CD4-positive, alpha-beta T cell treated with Interleukin-12 subunit alpha and Interleukin-12 subunit beta, for 1 hour (primary cell): ENCODE results near the gene NT5M.

Experiments
- DNase-seq: peaks from one replicate; pipeline ENCODE4 v3.0.0-alpha.2; 2020

Gene NT5M

GRCh38 chr17:17356149-17356930 is 53.2 kb downstream of the NT5M start:
- peak; percentile 75 for DNase-seq

GRCh38 chr17:17356931-17357270 is 53.7 kb downstream of the NT5M start:
- no peak for DNase-seq

DNA sequence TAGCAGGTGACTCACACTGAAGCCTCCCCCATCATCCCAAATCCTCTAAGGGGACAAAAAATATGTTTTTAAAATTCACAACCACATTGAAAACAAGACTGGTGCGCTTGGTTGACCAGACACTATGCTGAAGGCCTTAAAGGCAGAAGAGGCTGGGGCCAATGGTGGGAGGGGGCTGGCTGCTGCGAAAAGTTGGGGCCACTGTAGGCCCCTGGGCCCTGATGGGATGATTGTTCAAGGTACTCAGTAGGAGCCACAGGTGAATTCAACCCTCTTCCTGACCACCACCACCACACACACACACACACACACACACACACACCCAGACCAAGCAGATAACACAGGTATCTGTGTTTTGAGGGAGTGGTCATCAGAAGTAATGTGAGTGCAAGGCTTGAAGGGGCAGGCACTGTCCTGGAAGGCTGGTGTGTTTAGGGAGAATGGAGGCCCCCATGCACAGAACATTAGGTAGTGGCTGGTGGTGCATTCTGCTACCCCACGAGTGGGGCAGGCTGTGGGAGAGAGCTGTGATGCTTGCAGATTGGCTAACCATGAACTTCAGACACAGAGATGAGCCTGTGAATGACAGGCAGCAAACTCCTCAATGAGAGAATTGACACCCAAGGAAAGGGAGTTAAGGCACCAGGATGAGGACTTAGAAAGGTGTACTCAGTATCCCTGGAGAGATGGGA is 55.0 kb downstream of the NT5M start:
- DNase-seq: no peak

DNA sequence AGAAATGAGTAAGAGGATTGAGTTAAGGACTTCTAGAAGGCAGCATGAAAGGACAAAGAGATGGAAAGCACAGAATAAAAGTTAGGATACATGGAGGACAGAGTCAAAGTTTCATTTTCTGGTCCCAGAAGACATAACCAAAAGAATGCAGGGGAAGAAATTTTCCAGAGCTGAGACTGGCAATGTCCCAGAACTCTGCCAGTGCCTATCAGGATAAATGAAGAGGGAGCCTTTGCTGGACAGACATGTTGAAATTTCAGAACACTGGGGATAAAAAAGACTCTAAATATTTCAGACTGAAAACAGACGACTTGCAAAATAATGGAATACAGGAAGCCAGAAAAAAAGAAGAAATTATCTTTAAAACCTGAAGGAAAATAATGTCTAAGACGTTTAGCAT is 55.7 kb downstream of the NT5M start:
- DNase-seq: no peak

GRCh38 chr17:17359271-17359670 is 56.1 kb downstream of the NT5M start:
- DNase-seq: no peak

GRCh38 chr17:17360087-17360730 is 57.0 kb downstream of the NT5M start:
- DNase-seq: no peak

GRCh38 chr17:17361543-17361866 is 58.3 kb downstream of the NT5M start:
- DNase-seq: no peak

GRCh38 chr17:17361867-17362539 is 58.8 kb downstream of the NT5M start:
- DNase-seq: no peak

DNA sequence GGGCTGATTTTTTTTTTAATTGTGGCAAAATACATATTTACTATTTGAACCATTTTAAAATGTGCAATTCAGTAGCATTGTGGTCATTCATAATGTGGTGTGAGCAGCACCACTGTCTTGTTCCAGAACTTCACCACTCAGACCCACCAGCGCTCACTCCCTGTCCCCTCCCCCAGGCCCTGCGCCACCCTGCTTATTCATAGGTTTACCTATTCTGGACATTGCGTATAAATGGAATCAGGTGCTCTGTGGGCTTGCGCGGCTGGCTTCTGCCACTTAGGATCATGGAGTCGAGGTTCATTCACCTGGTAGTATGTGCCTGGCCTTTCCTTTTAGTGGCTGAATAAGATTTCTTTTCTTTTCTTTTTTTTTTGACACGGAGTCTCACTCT is 59.4 kb downstream of the NT5M start:
- no peak for DNase-seq

DNA sequence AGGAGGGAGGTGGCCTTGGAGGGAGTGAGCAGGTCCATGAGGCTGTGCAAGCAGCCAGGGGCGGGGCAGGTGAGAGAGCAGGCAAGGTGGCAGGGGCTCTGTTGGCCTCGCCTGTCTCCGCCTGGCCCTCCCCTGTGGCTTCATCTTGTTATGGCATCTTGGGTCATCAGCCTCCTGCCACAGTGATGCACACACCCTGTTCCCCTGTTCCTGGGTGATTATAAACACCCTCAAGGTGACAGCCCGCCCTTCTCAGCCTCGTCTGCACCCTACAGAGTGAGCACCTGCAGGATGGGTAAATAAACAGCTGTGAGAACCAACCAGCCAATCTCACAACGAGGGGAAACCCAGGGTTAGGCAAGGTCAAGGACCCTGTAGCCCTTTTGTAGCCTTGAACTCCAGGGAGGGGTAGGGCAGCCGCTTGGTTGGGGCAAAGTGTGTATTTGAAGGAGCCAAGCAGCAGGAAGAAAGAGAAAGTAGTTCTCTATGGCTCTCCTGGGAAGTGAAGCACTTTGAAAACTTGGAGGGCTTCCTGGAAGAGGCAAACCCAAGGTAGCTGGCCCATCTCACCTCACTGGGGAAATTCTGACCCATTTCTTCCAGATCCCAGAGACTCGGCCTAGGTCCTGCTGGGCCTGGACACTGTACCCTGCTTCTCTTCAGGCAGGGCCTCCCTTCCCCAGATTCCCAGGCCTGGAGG is 60.6 kb downstream of the NT5M start:
- DNase-seq: peak; percentile 49

- no peak for DNase-seq
Measured at GRCh38 chr17:17364338-17364667, 61.1 kb downstream of the NT5M start.

- no peak for DNase-seq
Measured at GRCh38 chr17:17365476-17366110, 62.4 kb downstream of the NT5M start.

- no peak for DNase-seq
Measured at GRCh38 chr17:17366235-17366634, 63.1 kb downstream of the NT5M start.

DNA sequence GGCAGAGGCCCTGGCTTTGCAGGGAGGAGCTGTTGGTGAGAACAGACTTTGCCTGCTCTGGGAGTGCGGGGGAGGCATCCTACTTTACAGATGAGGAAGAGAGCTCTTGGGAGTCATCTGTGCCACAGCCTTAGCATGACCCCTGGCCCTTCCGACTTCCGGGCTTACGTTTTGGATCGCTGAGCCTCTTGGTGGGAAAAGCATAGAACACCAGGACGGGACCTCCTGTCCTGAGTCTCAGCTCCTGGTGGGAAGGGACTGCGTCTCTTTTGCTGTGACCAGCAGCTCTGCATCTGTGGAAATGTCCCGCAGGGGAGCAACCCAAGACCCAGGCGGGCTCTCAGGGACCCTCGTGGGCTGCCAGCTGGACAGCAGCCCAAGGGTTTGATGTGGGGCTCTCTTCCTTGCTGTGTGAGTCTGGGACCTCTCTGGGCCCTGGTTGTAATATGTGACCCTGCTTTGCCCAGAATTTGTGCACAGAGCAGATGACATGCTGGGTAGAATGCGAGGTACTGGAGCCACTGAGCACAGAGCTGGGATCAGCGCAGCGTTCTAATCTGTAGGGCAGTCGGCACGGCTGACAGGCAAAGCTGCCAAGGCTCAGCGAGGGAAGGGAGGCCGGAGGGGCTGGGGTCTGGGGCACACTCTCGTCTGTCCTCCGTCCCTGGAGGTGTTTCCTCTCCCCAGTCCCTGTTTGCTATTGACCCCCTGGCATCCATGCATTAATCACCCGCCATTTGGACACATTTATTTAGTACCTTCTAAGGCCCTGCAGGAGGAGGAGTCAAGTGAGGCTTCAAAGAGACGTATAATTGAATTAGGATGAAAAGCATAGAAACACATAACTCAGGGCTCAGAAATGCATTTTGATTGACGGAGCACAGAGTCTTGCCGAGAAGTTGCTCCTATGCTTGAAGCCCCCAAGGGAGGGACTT is 64.0 kb downstream of the NT5M start:
- no peak for DNase-seq

GRCh38 chr17:17367931-17368330 is 64.8 kb downstream of the NT5M start:
- no peak for DNase-seq

- no peak for DNase-seq
Measured at GRCh38 chr17:17370711-17371110, 67.5 kb downstream of the NT5M start.

GRCh38 chr17:17372856-17373520 is 69.8 kb downstream of the NT5M start:
- DNase-seq: no peak

- no peak for DNase-seq
Measured at GRCh38 chr17:17375841-17376240, 72.7 kb downstream of the NT5M start.

DNA sequence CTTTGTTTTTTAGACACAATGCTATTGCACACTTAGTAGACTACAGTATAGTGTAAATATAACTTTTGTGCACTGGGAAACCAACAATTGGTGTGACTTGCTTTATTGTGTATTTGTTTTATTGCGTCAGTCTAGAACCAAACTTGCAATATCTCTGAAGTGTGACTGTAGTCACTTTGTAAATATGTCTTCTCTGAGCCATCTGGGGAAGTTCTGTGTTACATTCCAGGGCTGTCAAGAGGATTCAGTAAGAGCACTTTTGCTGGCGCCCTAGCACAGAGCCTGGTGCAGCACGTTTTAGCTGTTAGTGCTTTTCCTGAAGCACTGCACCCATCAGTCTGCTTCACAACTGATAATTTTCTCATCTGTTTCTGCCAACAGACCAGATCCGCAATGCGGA is 73.2 kb downstream of the NT5M start:
- DNase-seq: no peak

- no peak for DNase-seq
Measured at GRCh38 chr17:17377071-17377967, 74.1 kb downstream of the NT5M start.
